ENCODE data around the gene CCDC188. TPM values are rescaled to one million over a fixed set of nuclear protein-coding genes. Genes with fewer than 3 reads are reported as not detected.
A peak's percentile ranks its signal among the peaks of the same experiment; 100 is the strongest.

Gene CCDC188
- total and polyA plus RNA-seq, 9 of the 15 experiments (the other 6 are each of a cell fraction or from before 2014, with no cell fraction given): not detected

DNA sequence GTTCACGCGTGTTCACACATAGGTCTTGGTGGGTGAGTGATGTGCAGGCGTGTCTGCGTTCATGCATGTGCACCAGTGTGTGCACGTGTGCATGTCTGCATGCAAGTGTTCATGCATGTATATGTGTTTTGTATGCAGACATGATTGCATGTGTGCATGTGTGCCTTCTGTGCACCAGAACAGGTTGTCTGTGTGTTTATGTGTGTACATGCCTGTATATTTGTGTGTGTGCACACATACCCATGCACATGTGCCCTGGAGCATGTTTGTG, 14.3 kb downstream of the CCDC188 start (continued):
- TF ChIP-seq, protein P1, sequence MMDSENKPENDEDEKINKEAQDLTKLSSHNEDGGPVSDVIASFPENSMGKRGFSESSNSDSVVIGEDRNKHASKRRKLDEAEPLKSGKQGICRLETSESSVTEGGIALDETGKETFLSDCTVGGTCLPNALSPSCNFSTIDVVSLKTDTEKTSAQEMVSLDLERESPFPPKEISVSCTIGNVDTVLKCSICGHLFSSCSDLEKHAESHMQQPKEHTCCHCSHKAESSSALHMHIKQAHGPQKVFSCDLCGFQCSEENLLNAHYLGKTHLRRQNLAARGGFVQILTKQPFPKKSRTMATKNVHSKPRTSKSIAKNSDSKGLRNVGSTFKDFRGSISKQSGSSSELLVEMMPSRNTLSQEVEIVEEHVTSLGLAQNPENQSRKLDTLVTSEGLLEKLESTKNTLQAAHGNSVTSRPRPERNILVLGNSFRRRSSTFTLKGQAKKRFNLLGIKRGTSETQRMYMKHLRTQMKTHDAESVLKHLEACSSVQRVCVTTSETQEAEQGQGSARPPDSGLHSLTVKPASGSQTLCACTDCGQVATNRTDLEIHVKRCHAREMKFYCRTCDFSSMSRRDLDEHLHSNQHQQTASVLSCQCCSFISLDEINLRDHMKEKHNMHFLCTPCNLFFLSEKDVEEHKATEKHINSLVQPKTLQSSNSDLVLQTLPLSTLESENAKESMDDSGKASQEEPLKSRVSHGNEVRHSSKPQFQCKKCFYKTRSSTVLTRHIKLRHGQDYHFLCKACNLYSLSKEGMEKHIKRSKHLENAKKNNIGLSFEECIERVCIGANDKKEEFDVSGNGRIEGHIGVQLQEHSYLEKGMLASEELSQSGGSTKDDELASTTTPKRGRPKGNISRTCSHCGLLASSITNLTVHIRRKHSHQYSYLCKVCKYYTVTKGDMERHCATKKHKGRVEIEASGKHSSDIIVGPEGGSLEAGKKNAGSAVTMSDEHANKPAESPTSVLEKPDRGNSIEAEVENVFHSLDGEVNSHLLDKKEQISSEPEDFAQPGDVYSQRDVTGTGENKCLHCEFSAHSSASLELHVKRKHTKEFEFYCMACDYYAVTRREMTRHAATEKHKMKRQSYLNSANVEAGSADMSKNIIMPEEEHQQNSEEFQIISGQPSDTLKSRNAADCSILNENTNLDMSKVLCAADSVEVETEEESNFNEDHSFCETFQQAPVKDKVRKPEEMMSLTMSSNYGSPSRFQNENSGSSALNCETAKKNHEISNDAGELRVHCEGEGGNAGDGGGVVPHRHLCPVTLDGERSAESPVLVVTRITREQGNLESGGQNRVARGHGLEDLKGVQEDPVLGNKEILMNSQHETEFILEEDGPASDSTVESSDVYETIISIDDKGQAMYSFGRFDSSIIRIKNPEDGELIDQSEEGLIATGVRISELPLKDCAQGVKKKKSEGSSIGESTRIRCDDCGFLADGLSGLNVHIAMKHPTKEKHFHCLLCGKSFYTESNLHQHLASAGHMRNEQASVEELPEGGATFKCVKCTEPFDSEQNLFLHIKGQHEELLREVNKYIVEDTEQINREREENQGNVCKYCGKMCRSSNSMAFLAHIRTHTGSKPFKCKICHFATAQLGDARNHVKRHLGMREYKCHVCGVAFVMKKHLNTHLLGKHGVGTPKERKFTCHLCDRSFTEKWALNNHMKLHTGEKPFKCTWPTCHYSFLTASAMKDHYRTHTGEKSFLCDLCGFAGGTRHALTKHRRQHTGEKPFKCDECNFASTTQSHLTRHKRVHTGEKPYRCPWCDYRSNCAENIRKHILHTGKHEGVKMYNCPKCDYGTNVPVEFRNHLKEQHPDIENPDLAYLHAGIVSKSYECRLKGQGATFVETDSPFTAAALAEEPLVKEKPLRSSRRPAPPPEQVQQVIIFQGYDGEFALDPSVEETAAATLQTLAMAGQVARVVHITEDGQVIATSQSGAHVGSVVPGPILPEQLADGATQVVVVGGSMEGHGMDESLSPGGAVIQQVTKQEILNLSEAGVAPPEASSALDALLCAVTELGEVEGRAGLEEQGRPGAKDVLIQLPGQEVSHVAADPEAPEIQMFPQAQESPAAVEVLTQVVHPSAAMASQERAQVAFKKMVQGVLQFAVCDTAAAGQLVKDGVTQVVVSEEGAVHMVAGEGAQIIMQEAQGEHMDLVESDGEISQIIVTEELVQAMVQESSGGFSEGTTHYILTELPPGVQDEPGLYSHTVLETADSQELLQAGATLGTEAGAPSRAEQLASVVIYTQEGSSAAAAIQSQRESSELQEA (IDR thresholded peaks at IDR 0.05; ENCODE audit: low read depth): no peak
- TF ChIP-seq RUNX1 (IDR thresholded peaks at IDR 0.05; ENCODE audit: low read depth): no peak
- 0 out of 2 replicates have a peak, but pooled peaks have one; percentile 61 for TF ChIP-seq HDAC6 (IDR thresholded peaks at IDR 0.05; ENCODE audit: low read depth, low read length)
- TF ChIP-seq ZNF197 (CRISPR knock-in tag; IDR thresholded peaks at IDR 0.05; ENCODE audit: low read depth): no peak
- peak in 1 of 2 experiments; percentile 40; a peak in 1 of 3 replicates for TF ChIP-seq CBX3 (IDR thresholded peaks at IDR 0.05; ENCODE audit: borderline replicate concordance in 1 of 2, low read length in 2 of 2)
- TF ChIP-seq SIN3A (IDR thresholded peaks at IDR 0.05; ENCODE audit: borderline replicate concordance in 2 of 2, control insufficient read depth in 1 of 2, low read depth in 2 of 2, low read length in 2 of 2): no peak
- no peak for TF ChIP-seq MECOM (CRISPR knock-in tag; IDR thresholded peaks at IDR 0.05)
